ENCODE measurements around the gene SMIM9.

The SMIM9 gene

GRCh38 chrX:154779261-154779660 is 55.2 kb downstream of the SMIM9 start:
- DNase-seq: no peak

GRCh38 chrX:154776753-154777152 is 57.7 kb downstream of the SMIM9 start:
- no peak for DNase-seq

- DNase-seq: no peak
These were observed 58.8 kb downstream of the SMIM9 start for GRCh38 chrX:154775419-154776349.

- no peak for DNase-seq
These were observed 59.8 kb downstream of the SMIM9 start for GRCh38 chrX:154774622-154775021.
